ENCODE measurements around the gene ZDHHC4. TPM values are rescaled to one million over a fixed set of nuclear protein-coding genes. Genes with fewer than 3 reads are reported as not detected.

ZDHHC4 gene
- total and polyA plus RNA-seq, 8 donors: 4.1 to 78.4 (median 43.9) TPM

DNA sequence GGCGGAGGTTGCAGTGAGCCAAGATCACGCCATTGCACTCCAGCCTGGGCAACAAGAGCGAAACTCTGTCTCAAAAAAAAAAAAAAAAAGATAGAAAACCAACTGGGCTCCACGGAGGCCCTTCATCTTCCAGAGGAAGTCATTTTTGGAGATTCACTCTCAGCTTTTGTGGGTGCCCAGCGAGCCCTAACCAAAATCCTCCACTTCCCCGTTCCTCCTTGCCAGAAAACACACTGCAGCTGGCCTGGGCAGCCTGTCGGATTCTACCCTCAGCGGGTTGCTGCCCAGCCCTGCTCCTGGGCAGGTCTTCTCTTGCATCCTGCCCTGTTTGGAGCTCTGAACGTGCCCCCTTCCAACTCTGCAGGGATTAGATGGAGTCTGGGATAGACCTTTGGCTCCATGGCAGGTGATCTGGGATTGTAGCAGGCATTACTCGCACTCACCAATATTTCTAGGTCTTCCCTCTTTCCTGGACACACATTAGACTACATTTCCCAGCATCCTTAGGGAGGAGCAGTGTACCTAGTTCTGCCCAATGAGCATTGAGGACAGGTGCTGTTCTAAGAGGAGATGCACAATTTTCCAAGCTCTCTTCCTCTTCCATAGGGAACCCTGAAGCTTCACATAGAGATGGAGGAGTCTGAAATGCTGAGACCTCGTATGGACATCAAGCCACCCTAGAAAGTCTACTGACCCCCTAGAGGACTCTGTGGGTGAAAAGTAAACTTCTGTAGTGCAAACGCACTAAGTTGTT lies 30.6 kb upstream of the ZDHHC4 start:
- 69 to 79% (median 73%) methylated on average over 11 to 12 of the region's 12 CpGs for WGBS, 5 donors
- intact Hi-C loops (cut with DNase I; ENCODE audit: low total_unique reads): no loop called here

GRCh38 chr7:6547400-6547799 lies 29.9 kb upstream of the ZDHHC4 start:
- Histone ChIP-seq H3K4me3 (no peak overlapping the region), H3K9me3 (no peaks in the 10 kb centered on the region), H3K27ac (no peak overlapping the region), H3K27me3 (peaks cover 0 to 11% (median 0%) of the 10 kb centered on the region in 3 donors), H3K36me3 (no peaks in the 10 kb centered on the region), H3K4me1 (no peaks in the 10 kb centered on the region)
- WGBS, 5 donors: 67 to 100% (median 95%) methylated on average over 1 of the region's 1 CpG
- intact Hi-C loops (cut with DNase I; ENCODE audit: low total_unique reads): no loop called here
- TF ChIP-seq EP300 (IDR thresholded peaks at IDR 0.05) (no peak), POLR2AphosphoS5 (IDR thresholded peaks at IDR 0.05) (no peak), POLR2A (IDR thresholded peaks at IDR 0.05) (no peak), CTCF (IDR thresholded peaks at IDR 0.05) (no peak)
- DNase-seq: no peak

More for the DNA sequence above, 30.6 kb upstream of the ZDHHC4 start:
- Histone ChIP-seq H3K27ac (no peak overlapping the region), H3K9me3 (no peaks in the 10 kb centered on the region), H3K27me3 (peaks cover 0 to 11% (median 0%) of the 10 kb centered on the region in 3 donors), H3K4me3 (no peak overlapping the region), H3K4me1 (no peaks in the 10 kb centered on the region), H3K36me3 (no peaks in the 10 kb centered on the region)
- DNase-seq: no peak
- TF ChIP-seq POLR2AphosphoS5 (IDR thresholded peaks at IDR 0.05) (no peak), POLR2A (IDR thresholded peaks at IDR 0.05) (no peak), EP300 (IDR thresholded peaks at IDR 0.05) (no peak), CTCF (IDR thresholded peaks at IDR 0.05) (no peak)

DNA sequence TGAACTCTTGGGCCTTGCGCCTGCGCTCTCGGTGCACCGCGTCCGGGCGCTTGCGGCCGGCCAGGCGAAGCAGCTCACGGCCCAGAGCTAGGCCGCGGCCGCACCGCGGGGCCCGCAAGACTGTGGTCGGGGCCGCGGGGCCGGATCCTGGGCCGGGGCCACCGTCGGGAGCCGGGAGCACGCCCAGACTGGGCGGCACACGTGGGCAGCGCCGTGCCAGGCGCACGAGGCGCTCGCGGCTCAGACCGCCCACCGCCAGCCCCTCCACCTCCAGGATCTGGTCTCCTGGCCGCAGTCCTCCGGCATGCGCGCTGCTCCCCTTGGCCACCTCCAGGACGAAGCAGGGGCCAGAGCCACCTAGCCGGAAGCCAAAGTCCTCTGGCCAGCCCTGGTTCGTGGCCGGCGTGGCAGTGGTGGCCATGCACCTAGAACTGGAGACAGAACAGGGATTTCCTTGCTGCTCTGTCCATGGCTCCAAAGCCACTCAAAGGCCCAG lies 26.2 kb upstream of the ZDHHC4 start, which contains the start of gene GRID2IP:
GRID2IP (minus strand) TSS at position 446 of the 496 bp plus-strand sequence; CDS start at position 421, 25 bp downstream.
- Histone ChIP-seq H3K9me3 (no peaks in the 10 kb centered on the region), H3K4me3 (no peak within 1 kb of the TSS), H3K27ac (no peak within 1 kb of the TSS), H3K36me3 (no peaks in the 10 kb centered on the region), H3K27me3 (peaks cover 0 to 5% (median 0%) of the 10 kb centered on the region in 3 donors), H3K4me1 (no peaks in the 10 kb centered on the region)
- 60 to 77% (median 76%) methylated on average over 8 to 46 of the region's 46 CpGs for WGBS, 5 donors
- TF ChIP-seq CTCF (IDR thresholded peaks at IDR 0.05): no peak
- TF ChIP-seq POLR2A (IDR thresholded peaks at IDR 0.05): no peak
- TF ChIP-seq POLR2AphosphoS5 (IDR thresholded peaks at IDR 0.05): no peak
- TF ChIP-seq EP300 (IDR thresholded peaks at IDR 0.05): no peak
- intact Hi-C loops (cut with DNase I; ENCODE audit: low total_unique reads): no loop called here
- DNase-seq: no peak

- Histone ChIP-seq H3K4me1 (no peaks in the 10 kb centered on the region), H3K4me3 (no peak overlapping the region), H3K27me3 (peaks cover 0 to 5% (median 0%) of the 10 kb centered on the region in 3 donors), H3K36me3 (no peaks in the 10 kb centered on the region), H3K9me3 (no peaks in the 10 kb centered on the region), H3K27ac (no peak overlapping the region)
- TF ChIP-seq EP300 (IDR thresholded peaks at IDR 0.05) (no peak), CTCF (IDR thresholded peaks at IDR 0.05) (no peak), POLR2AphosphoS5 (IDR thresholded peaks at IDR 0.05) (no peak), POLR2A (IDR thresholded peaks at IDR 0.05) (no peak)
- 72 to 78% (median 74%) methylated on average over 7 of the region's 7 CpGs for WGBS, 5 donors
- no peak for DNase-seq
- intact Hi-C loops (cut with DNase I; ENCODE audit: low total_unique reads): no loop called here
These were observed 23.7 kb upstream of the ZDHHC4 start for GRCh38 chr7:6553448-6554044.
